Measurements from ENCODE around the gene ITFG1.
"Not testable (repeated sequence)": the region's sequence is repeated elsewhere in the genome, so short reads cannot be mapped to it uniquely, and the experiment has no call there.

The ITFG1 gene

DNA sequence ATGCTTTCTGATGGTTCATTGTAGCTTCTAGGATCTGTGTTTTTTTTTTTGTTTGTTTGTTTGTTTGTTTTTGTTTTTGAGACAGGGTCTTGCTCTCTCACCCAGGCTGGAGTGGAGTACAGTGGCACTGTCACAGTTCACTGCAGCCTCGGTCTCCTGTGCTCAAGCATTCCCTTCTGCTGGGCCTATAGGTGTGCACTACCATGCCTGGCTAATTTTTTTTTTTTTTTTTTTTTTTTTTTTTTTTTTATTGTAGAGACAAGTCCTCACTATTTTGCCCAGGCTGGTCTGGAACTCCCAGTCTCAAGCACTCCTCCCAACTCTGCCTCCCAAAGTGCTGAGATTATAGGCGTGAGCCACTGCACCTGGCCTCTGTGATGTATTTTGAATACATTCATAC lies 12.1 kb upstream of the ITFG1 start:
- not testable (repeated sequence) for DNase-seq

DNA sequence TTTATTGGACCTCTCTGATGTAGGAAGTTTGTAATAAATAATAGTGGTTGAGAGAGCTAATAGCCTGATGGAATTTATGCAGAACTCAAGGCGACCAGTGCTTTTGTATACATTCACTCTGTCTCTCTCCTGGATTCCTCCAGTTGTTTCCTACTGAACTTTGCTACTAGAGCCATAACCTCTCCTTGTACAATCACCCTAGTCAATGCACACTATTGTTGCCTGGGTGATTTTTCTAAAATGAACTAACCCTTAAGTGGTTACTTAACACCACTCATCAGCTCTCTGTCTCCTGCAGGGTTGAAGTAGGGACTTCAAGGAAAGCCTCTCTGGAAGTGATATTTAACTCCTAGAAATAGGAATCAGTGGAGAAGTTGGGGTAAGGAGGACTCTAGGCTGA lies 9.9 kb upstream of the ITFG1 start:
- no peak for DNase-seq

- DNase-seq, result no peak
Measured at GRCh38 chr16:47470211-47470610, 9.3 kb upstream of the ITFG1 start.

DNA sequence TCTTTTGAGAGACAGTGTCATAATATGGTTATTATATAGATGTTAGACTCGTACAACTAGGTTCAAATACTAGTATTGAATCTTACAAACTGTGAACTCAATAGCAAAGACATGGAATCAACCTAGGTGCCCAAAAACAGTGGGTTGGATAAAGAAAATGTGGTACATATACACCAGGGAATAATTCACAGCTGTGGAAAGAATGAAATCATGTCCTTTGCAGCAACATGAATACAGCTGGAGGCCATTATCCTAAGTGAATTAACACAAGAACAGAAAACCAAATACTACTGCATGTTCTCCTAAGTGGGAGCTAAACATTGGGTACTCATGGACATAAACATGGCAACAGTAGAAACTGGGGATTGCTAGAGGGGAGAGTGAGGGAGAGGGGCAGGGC lies 8.4 kb upstream of the ITFG1 start:
- DNase-seq, result no peak

DNA sequence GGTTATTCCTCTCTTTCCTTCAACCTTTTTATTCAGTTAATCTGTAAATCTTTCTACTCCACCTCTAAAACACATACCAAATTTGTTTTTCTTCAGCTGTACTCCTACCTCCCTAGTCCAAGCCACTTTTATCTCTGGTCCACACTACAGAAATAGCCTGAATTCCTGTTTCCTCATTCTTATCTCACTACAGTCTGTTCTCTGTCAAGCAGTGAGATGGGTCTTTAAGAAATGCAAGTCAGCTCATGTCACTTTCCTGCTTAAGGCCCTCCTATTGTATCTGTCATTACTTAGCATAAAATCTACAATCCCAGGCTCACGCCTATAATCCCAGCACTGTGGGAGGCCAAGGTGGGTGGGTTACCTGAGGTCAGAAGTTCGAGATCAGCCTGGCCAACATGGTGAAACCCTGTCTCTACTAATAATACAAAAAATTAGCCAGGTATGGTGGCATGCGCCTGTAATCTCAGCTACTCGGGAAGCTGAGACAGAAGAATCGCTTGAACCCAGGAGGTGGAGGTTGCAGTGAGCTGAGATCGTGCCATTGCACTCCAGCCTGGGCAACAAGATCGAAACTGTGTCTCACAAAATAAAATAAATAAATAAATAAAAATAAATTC lies 7.3 kb upstream of the ITFG1 start:
- DNase-seq, result not testable (repeated sequence)

DNA sequence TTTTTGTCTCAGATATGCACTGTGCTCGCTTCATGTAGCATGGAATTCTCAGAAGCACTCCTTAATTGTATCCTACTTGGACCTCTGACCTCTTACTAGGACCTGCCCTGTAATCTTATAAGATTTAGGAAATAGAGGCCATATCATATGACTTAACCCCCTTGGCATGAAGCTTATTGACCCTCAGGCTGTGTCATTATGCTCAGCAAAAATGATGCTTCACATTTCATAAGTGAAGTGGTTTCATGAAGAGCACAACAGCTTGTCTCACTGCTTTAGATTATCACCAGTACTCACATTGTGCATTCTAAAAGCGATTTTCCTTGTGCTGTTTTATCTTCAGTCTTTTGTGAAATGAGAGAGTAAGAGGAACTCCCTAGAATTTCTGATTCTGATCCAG lies 6.6 kb upstream of the ITFG1 start:
- DNase-seq, result no peak

DNA sequence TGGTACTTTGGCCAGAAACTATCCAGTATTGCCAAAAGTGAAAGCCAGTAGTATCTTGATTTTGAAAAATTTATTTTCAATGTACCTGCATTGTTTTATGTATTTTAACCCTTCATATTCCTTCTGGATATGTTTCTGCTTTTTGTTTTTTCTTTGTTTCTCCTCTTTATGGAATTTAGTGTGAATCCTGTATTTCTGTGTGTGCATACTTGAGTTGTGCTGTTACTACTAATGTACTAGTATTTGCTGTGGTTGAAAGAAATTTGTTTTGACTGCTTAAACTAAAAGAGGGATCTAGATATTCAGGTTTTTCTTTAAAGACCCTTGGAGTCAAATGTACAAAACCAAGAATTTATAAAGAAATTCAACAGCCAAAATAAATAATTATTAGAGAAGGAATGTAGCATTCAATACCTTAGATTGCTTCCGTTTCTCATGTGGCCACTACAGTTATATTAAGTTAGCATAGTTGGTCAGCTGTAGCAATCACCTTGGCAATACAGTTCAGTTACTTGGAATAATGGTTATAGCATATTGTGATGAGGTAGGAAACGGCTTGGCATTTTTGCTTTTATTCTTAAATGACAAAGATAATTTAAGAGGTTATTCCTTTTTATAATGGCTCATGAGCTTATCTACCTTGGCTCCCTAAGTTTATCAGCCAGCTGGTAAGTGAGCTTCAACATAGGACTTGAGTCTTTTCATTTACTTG lies 5.2 kb upstream of the ITFG1 start:
- no peak for DNase-seq

DNA sequence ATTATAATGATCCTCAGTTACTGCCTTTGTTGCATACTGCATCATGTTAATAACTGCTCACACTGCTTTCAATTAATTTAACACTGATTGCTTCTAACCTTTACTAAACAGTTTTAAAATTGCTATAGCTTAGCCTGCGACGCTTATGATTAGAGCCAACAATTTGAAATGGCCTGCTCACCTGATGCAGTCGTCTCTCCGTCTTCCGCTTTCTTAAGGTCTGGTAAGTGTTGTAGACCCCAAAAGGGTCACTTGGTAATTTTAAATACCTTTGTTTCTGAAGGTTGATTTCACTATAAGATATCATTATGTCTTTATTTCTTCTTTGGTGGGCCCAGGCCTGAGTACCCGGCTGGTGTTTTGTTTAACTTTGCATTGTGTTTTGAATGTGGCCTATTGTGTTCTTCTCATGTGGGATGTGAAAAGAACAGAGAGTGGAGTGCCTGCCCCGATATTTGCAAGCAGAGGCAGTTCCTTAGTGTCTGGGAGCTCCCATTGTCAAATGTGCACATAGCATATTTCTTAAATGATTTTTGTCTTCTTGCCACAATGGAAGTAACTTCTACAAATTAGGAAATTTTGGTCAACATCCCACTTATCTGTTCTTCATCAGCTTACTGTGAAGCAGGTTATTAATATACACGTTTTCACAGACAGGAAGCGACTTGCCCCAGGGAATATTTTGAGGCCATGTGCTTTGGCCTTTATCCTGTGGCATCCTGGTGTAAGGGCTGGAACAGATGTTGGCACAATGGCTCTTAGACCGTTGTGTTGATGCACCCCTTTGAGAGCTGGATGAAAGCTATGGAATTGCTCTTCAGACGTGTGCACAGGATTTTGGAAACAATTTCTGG lies 3.1 kb upstream of the ITFG1 start:
- no peak for DNase-seq

- peak; percentile 16 for DNase-seq
Measured at GRCh38 chr16:47461598-47462266, 869 bp upstream of the ITFG1 start.

- no peak for DNase-seq
Measured at GRCh38 chr16:47460359-47460710, 528 bp downstream of the ITFG1 start.

- DNase-seq, result no peak
Measured at GRCh38 chr16:47459603-47460002, 1.3 kb downstream of the ITFG1 start.

- no peak for DNase-seq
Measured at GRCh38 chr16:47458331-47458730, 2.5 kb downstream of the ITFG1 start.

DNA sequence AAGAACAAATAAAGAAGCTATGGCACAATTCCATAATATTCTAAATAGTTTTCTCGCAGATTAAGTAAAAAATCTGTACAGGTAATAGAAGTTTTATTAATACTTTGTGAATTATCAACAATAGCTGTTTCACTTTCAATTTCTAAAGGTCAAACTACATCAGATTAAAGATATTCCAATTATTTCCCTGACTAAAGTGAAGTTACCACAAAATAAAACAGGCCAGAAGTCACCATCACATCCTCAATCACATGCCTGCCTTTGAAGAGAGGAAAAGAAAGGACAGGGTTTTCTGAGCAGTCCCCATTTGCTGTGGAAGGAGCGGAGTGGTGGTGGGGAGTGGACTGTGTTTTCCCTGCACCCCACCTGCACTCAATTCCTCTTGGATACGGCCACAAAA lies 11.1 kb downstream of the ITFG1 start:
- no peak for DNase-seq

- no peak for DNase-seq
Measured at GRCh38 chr16:47448830-47449575, 11.9 kb downstream of the ITFG1 start.

DNA sequence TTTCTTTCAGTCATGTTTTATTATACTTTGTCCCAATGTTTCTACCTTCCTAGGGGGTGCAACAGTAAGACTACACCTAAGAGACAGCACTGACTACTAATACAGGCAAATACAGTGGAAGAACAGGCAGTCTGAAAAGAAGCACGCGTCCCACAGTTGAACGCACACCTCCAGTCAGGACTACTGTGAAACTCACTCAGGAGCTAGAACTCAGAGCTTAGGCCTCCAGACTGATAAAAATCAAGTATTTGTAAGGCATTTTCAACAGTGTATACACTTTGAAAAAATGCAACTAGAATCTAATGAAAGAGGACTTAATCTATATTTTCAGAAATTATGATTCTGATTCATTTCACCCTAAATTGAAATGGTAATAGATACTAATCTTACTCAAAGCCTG lies 14.4 kb downstream of the ITFG1 start:
- DNase-seq, result no peak

- DNase-seq, result not testable (repeated sequence)
Measured at GRCh38 chr16:47442884-47443283, 18.0 kb downstream of the ITFG1 start.

GRCh38 chr16:47440066-47440465 lies 20.8 kb downstream of the ITFG1 start:
- not testable (repeated sequence) for DNase-seq

DNA sequence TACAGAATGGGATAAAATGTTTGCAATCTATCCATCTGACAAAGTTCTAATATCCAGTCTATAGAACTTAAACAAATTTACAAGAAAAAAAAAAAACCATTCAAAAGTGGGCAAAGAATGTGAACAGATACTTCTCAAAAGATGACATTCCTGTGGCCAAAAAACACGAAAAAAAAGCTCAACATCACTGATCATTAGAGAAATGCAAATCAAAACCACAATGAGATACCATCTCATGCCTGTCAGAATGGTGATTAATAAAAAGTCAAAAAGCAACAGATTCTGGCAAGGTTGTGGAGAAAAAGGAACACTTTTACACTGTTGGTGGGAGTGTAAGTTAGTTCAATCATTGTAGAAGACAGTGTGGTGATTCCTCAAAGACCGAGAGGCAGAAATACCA lies 26.6 kb downstream of the ITFG1 start:
- not testable (repeated sequence) for DNase-seq

DNA sequence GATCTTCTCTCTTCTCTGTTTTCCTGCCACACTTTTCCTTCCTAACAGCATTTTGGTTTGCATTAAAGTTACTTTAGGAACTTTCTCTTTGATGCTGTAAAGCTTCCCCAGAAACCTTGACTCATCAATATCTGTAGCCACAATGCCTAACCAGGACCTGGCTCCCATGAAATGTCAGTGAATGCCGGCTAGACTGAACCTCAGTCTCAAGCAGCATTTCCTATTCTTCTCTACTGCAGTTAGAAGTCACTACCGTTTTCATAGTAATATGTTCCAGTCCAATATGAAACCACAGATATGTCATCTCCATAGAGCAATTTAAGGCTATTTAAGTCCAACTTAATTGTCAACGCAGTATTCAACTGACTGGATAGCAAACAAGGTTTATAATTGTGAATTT lies 28.9 kb downstream of the ITFG1 start:
- DNase-seq, result no peak

DNA sequence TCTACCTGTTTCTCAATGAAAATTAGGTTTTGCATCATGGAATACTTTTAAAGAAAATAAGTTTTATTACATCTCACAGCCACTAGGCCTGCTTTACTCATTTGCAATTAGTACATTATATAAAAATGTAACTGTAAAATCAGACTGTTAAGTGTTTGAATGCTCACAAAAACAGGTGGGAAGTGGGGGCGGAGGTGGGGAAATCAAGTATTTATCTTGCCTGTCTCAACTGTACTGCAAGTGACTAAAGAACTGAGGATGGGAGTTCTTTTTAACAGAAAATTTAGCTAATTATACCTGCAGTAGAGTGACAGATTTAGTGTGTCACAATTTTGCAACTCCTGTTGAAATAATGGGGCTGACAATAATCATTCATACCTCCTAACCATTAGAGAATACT lies 34.1 kb downstream of the ITFG1 start:
- DNase-seq, result no peak

DNA sequence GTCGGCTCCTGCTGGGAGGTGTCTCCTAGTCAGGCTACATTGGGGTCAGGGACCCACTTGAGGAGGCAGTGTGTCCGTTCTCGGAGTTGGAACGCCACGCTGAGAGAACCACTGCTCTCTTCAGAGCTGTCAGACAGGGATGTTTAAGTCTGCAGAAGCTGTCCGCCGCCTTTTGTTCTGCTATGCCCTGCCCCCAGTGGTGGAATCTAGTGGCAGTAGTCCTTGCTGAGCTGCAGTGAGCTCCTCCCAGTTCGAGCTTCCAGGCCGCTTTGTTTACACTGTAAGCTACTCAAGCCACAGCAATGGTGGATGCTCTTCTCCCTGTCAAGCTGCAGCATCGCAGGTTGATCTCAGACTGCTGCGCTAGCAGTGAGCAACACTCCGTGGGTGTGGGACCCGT lies 36.0 kb downstream of the ITFG1 start:
- DNase-seq, result no peak

DNA sequence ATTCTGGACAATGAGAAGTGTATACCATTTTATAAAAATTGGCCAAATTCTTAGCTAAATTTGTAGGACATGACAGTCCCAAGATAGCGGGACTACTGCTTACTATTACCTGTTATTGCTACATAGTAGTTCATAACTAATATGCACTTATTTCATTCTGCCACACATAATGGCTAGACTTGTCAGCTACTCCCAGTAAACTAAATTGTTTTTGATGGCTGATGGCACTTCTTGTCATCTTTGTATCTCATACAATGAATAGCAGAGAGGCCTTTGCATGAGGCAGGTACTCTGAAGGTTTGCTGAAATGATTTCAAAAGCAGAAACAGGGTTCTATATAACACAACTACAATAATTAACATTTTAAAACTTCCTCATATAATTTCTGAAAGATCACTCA lies 44.0 kb downstream of the ITFG1 start:
- DNase-seq, result no peak

DNA sequence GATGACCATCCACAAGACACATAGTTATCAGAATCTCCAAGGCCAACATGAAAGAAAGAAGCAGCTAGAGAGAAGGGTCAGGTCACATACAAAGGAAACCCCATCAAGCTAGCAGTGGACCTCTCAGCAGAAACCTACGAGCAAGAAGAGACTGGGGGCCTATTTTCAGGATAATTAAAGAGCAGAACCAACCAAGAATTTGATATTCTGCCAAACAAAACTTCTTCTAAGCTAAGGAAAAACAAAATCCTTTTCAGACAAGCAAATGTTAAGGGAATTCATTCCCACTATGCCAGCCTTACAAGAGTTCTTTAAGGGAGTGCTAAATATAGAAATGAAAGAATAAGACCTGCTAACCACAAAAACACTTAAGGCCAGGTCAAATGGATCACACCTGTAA lies 47.8 kb downstream of the ITFG1 start:
- no peak for DNase-seq
